Smooth muscle cell (in vitro differentiated cells): Measurements from ENCODE around the gene ZNF501. TPM values are rescaled to one million over a fixed set of nuclear protein-coding genes. Genes with fewer than 3 reads are reported as not detected.

Source experiments
- DNase-seq: peaks from one replicate; lab custom pipeline; 2025; ENCODE audit not compliant: unreplicated experiment; lab: John Stamatoyannopoulos, UW
- H2AFZ ChIP-seq: fragments of 200-600 bp; sonication (generic); 2 replicates; pipeline ENCODE4 v1.6.0; 2016; ENCODE audit warnings: antibody characterized with exemption, low read depth, mild to moderate bottlenecking
- H3F3A ChIP-seq: fragments of 200-600 bp; sonication (generic); 2 replicates; pipeline ENCODE4 v1.6.0; 2017; ENCODE audit warnings: antibody characterized with exemption, low read depth
- H3K27ac ChIP-seq: fragments of 200-600 bp; sonication (generic); 2 replicates; pipeline ENCODE4 v1.5.1; 2016; ENCODE audit warnings: low read depth, mild to moderate bottlenecking
- H3K27me3 ChIP-seq: fragments of 200-600 bp; sonication (generic); 2 replicates; pipeline ENCODE4 v1.6.1; 2016; ENCODE audit warnings: low read depth, mild to moderate bottlenecking
- H3K36me3 ChIP-seq: fragments of 200-600 bp; sonication (generic); 2 replicates; pipeline ENCODE4 v1.5.1; 2016; ENCODE audit warnings: low read depth
- H3K4me1 ChIP-seq: fragments of 200-600 bp; sonication (generic); 2 replicates; pipeline ENCODE4 v1.5.1; 2016; ENCODE audit warnings: low read depth
- H3K4me2 ChIP-seq: fragments of 200-600 bp; sonication (generic); 2 replicates; pipeline ENCODE4 v1.6.0; 2016; ENCODE audit warnings: mild to moderate bottlenecking
- H3K4me3 ChIP-seq: fragments of 200-600 bp; sonication (generic); 2 replicates; pipeline ENCODE4 v1.5.1; 2016; ENCODE audit warnings: mild to moderate bottlenecking
- H3K79me2 ChIP-seq: fragments of 200-600 bp; sonication (generic); 2 replicates; pipeline ENCODE4 v1.6.0; 2016; ENCODE audit warnings: low read depth, mild to moderate bottlenecking
- H3K9ac ChIP-seq: fragments of 200-600 bp; sonication (generic); 2 replicates; pipeline ENCODE4 v1.6.0; 2016; ENCODE audit warnings: low read depth
- H3K9me3 ChIP-seq: fragments of 200-600 bp; sonication (generic); replicated peaks from 2 replicates; pipeline ENCODE4 v1.5.1; 2016; ENCODE audit warnings: low read depth
- H4K20me1 ChIP-seq: fragments of 200-600 bp; sonication (generic); 2 replicates; pipeline ENCODE4 v1.6.0; 2016; ENCODE audit warnings: low read depth
- WGBS: methylation state at CpG from one replicate; pipeline ENCODE4 v1.1.7; 2016; ENCODE audit warnings: low lambda C conversion rate; 5-methylcytosine and 5-hydroxymethylcytosine counted together
- polyA plus RNA-seq: library from polyadenylated mRNA; unstranded; fragments of >200 nt; fragmentation: Nextera tagmentation; extraction: Ambion mirVana; gene quantifications from 2 replicates; pipeline ENCODE4 v1.2.1, GENCODE V29; 2016
- total RNA-seq: library from RNA; depleted of rRNA; stranded (reverse); fragments of >200 nt; gene quantifications from 2 replicates; pipeline ENCODE4 v1.2.3, GENCODE V29; 2014
- TF ChIP-seq, protein P1 (sequence below): fragments of 200-600 bp; sonication (generic); IDR thresholded peaks from 2 replicates; pipeline ENCODE4 v1.5.1; 2017; ENCODE audit warnings: borderline replicate concordance, mild to moderate bottlenecking, antibody characterized with exemption; ENCODE audit not compliant: insufficient read depth, poor library complexity, severe bottlenecking

The ZNF501 gene
- total and polyA plus RNA-seq, 2 experiments from 2014 or later, result 2.7 to 2.8 TPM

DNA sequence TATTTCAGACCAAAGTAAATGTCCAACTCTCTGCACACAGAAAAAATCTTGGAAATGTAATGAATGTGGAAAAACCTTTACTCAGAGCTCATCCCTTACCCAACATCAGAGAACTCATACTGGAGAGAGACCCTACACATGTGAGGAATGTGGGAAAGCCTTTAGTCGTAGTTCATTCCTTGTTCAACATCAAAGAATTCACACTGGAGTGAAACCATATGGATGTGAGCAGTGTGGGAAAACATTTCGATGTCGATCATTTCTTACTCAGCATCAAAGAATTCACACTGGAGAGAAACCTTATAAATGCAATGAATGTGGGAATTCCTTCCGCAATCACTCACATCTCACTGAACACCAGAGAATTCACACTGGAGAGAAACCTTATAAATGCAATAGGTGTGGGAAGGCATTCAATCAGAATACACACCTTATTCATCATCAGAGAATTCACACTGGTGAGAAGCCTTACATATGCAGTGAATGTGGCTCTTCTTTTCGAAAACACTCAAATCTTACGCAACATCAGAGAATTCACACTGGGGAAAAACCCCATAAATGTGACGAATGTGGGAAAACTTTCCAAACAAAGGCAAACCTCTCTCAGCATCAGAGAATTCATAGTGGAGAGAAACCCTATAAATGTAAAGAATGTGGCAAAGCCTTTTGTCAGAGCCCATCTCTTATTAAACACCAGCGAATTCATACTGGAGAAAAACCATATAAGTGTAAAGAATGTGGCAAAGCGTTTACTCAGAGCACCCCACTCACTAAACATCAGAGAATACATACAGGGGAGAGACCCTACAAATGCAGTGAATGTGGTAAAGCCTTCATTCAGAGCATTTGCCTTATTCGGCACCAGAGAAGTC lies 8.0 kb upstream of the ZNF501 start:
- no peak for DNase-seq
- H3K4me2 ChIP-seq, result no peak overlapping the region
- peaks cover 55% of the 10 kb centered on the region for H3K9me3 ChIP-seq
- WGBS, result 93% methylated on average over 10 of the region's 10 CpGs
- H3F3A ChIP-seq, result peaks cover 5% of the 10 kb centered on the region
- H3K79me2 ChIP-seq, result no peaks in the 10 kb centered on the region
- H3K4me3 ChIP-seq, result no peak overlapping the region
- H4K20me1 ChIP-seq, result no peaks in the 10 kb centered on the region
- H2AFZ ChIP-seq, result no peak overlapping the region
- TF ChIP-seq, protein P1, sequence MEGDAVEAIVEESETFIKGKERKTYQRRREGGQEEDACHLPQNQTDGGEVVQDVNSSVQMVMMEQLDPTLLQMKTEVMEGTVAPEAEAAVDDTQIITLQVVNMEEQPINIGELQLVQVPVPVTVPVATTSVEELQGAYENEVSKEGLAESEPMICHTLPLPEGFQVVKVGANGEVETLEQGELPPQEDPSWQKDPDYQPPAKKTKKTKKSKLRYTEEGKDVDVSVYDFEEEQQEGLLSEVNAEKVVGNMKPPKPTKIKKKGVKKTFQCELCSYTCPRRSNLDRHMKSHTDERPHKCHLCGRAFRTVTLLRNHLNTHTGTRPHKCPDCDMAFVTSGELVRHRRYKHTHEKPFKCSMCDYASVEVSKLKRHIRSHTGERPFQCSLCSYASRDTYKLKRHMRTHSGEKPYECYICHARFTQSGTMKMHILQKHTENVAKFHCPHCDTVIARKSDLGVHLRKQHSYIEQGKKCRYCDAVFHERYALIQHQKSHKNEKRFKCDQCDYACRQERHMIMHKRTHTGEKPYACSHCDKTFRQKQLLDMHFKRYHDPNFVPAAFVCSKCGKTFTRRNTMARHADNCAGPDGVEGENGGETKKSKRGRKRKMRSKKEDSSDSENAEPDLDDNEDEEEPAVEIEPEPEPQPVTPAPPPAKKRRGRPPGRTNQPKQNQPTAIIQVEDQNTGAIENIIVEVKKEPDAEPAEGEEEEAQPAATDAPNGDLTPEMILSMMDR, result no peak
- no peak overlapping the region for H3K9ac ChIP-seq
- H3K36me3 ChIP-seq, result peaks cover 13% of the 10 kb centered on the region
- no peaks in the 10 kb centered on the region for H3K27me3 ChIP-seq
- no peaks in the 10 kb centered on the region for H3K4me1 ChIP-seq
- no peak overlapping the region for H3K27ac ChIP-seq

GRCh38 chr3:44722103-44722401 lies 7.4 kb upstream of the ZNF501 start:
- peaks cover 49% of the 10 kb centered on the region for H3K9me3 ChIP-seq
- 86% methylated on average over 1 of the region's 1 CpG for WGBS

GRCh38 chr3:44734646-44735168 lies 5.3 kb downstream of the ZNF501 start:
- Histone ChIP-seq H3K9ac (no peak overlapping the region), H3K4me1 (no peaks in the 10 kb centered on the region), H3K27ac (no peak overlapping the region), H3K4me3 (no peak overlapping the region), H2AFZ (no peak overlapping the region), H3K79me2 (no peaks in the 10 kb centered on the region), H3K9me3 (peaks cover 45% of the 10 kb centered on the region), H4K20me1 (no peaks in the 10 kb centered on the region), H3K27me3 (no peaks in the 10 kb centered on the region), H3K36me3 (peaks cover 52% of the 10 kb centered on the region), H3K4me2 (no peak overlapping the region), H3F3A (no peaks in the 10 kb centered on the region)
- no peak for DNase-seq
- TF ChIP-seq, protein P1, result no peak
- WGBS, result 91% methylated on average over 3 of the region's 3 CpGs

More at GRCh38 chr3:44722103-44722401, 7.4 kb upstream of the ZNF501 start:
- Histone ChIP-seq H3K27me3 (no peaks in the 10 kb centered on the region), H3K4me2 (no peak overlapping the region), H3K4me3 (no peak overlapping the region), H3K27ac (no peak overlapping the region), H2AFZ (no peak overlapping the region), H3K36me3 (peaks cover 8% of the 10 kb centered on the region), H3K79me2 (no peaks in the 10 kb centered on the region), H4K20me1 (no peaks in the 10 kb centered on the region), H3K4me1 (no peaks in the 10 kb centered on the region), H3F3A (peaks cover 5% of the 10 kb centered on the region), H3K9ac (no peak overlapping the region)
- DNase-seq, result no peak
- TF ChIP-seq, protein P1, result no peak
